Peyer's patch (tissue), 4 donors: Measurements from ENCODE around the gene PIAS3. TPM values are rescaled to one million over a fixed set of nuclear protein-coding genes. Genes with fewer than 3 reads are reported as not detected.
"Not testable (repeated sequence)": the region's sequence is repeated elsewhere in the genome, so short reads cannot be mapped to it uniquely, and the experiment has no call there.

Experiments
- DNase-seq, 3 donors: peaks; one replicate each; pipeline ENCODE4 v3.0.0-alpha.2; 2017 to 2019
- H3K27ac ChIP-seq, 4 donors: fragments of 200-600 bp; sonication (generic); one replicate each; pipeline ENCODE4 v1.5.1; 2016 to 2019
- H3K27me3 ChIP-seq, 2 donors: fragments of 200-600 bp; sonication (generic); one replicate each; pipeline ENCODE4 v1.5.1; 2019
- H3K36me3 ChIP-seq, 3 donors: fragments of 200-600 bp; sonication (generic); one replicate each; pipeline ENCODE4 v1.5.1; 2016 to 2019
- H3K4me1 ChIP-seq, 4 donors: fragments of 200-600 bp; sonication (generic); one replicate each; pipeline ENCODE4 v1.5.1; 2016 to 2019
- H3K4me3 ChIP-seq, 4 donors: fragments of 200-600 bp; sonication (generic); 1 replicate in 3 of 4; 2 replicates in 1 of 4; pipeline ENCODE4 v1.5.1; 2016 to 2019; ENCODE audit warnings: mild to moderate bottlenecking in 1 of 4
- H3K9me3 ChIP-seq, 4 donors: fragments of 200-600 bp; sonication (generic); one replicate each; pipeline ENCODE4 v1.5.1; 2016 to 2019; ENCODE audit warnings: mild to moderate bottlenecking in 1 of 4
- POLR2A ChIP-seq, 2 donors: fragments of 450-650 bp; IDR thresholded peaks; one replicate each; pipeline ENCODE4 v1.5.1; 2017; ENCODE audit warnings: antibody characterized with exemption in 2 of 2, mild to moderate bottlenecking in 2 of 2, moderate library complexity in 2 of 2
- total RNA-seq, 4 donors: library from RNA; depleted of rRNA; stranded (reverse); fragments of >200 nt; gene quantifications; one replicate each; pipeline ENCODE4 v1.1.0, GENCODE V29; 2016
- TF ChIP-seq, protein P1 (sequence below), 6 experiments: fragments of 450-650 bp in 4 of 6; fragments of 200-600 bp in 2 of 6; sonication (generic) in 1 of 6; IDR thresholded peaks; one replicate each; pipeline ENCODE4 v1.5.1; 2017 to 2019; ENCODE audit warnings: antibody characterized with exemption in 6 of 6, mild to moderate bottlenecking in 3 of 6, moderate library complexity in 1 of 6

PIAS3 gene
- total RNA-seq, 4 donors from 2014 or later, result 8.9 to 35.5 (median 17.2) TPM

DNA sequence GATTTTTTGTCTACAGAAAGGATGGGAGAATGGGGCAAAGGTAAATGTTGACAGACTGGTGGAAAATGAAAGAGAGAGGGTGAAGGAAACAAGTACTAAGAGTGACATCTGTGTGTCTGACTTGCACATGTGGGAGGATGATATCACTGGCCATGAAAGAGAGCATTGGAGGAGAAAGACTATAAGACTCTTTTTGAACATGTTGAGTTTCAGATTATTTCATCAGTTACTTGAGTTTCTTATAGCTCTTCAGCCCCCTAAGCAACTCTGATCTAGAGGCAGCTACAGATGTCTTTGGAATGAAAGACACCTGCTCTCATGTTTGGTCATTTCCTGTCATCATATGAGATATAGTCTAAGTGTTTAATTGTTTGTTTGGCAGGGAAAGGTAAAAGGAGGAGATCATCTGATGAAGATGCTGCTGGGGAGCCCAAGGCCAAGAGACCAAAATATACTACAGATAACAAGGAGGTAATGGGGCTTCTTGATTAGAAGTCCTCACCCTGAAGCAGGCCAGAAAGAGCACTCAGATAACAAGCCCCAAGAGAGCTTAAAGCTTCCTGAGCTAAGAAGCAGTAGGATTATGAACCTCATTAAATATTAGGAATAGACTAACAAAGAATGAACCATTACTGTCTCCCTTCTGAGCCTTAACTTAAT lies 30.4 kb downstream of the PIAS3 start:
- Histone ChIP-seq H3K4me1 (peaks cover 0 to 11% (median 0%) of the 10 kb centered on the region in 4 donors), H3K27ac (no peak overlapping the region), H3K36me3 (peaks cover 0 to 73% (median 3%) of the 10 kb centered on the region in 3 donors), H3K27me3 (no peaks in the 10 kb centered on the region), H3K9me3 (no peaks in the 10 kb centered on the region), H3K4me3 (no peak overlapping the region)
- TF ChIP-seq, protein P1, sequence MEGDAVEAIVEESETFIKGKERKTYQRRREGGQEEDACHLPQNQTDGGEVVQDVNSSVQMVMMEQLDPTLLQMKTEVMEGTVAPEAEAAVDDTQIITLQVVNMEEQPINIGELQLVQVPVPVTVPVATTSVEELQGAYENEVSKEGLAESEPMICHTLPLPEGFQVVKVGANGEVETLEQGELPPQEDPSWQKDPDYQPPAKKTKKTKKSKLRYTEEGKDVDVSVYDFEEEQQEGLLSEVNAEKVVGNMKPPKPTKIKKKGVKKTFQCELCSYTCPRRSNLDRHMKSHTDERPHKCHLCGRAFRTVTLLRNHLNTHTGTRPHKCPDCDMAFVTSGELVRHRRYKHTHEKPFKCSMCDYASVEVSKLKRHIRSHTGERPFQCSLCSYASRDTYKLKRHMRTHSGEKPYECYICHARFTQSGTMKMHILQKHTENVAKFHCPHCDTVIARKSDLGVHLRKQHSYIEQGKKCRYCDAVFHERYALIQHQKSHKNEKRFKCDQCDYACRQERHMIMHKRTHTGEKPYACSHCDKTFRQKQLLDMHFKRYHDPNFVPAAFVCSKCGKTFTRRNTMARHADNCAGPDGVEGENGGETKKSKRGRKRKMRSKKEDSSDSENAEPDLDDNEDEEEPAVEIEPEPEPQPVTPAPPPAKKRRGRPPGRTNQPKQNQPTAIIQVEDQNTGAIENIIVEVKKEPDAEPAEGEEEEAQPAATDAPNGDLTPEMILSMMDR (IDR thresholded peaks at IDR 0.05), result no peak
- no peak for TF ChIP-seq POLR2A (IDR thresholded peaks at IDR 0.05)
- no peak for DNase-seq

DNA sequence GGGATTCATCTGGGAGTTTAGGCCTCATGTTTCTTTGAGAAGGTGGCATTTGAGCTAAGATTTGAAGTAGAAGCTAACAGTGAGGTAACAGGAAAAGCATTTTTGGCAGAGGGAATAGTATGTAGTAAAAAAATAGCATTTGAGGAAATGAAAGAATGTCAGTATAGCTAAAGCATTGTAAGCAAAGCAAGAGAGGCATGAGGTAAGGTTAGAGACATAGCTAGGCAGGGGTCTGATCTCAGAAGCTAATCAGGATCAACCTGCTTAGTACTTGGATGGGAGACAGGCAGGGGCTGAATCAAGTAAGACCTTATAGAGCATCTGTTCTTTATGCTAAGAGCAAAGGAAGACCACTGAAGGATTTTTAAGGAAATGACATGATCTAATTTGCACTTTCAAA lies 30.9 kb downstream of the PIAS3 start:
- no peaks in the 10 kb centered on the region for H3K9me3 ChIP-seq
- TF ChIP-seq, protein P1 (IDR thresholded peaks at IDR 0.05), result no peak
- no peak for TF ChIP-seq POLR2A (IDR thresholded peaks at IDR 0.05)
- no peaks in the 10 kb centered on the region for H3K27me3 ChIP-seq
- no peak overlapping the region for H3K4me3 ChIP-seq
- peaks cover 0 to 11% (median 0%) of the 10 kb centered on the region in 4 donors for H3K4me1 ChIP-seq
- no peak for DNase-seq
- H3K27ac ChIP-seq, result no peak overlapping the region
- peaks cover 0 to 68% (median 3%) of the 10 kb centered on the region in 3 donors for H3K36me3 ChIP-seq

DNA sequence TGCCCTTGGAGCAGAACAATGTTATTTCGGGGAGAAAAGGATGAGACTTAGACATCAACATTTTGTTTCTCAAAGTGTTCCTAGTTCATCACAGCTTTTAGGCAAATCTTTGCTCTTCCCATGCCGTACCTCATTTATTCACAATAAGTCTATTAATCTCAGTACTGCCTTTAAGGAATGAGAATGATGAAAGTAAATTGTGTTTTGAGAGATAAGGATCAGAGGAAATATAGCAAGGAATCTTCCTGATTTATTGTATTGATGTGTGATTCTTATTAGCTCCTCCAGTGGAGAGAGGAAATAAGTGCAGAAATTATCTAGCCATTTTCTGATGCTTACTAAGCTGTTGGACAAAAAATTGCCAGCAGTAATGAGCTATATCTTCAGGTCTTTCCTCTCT lies 32.9 kb downstream of the PIAS3 start:
- peaks cover 0 to 49% (median 3%) of the 10 kb centered on the region in 3 donors for H3K36me3 ChIP-seq

DNA sequence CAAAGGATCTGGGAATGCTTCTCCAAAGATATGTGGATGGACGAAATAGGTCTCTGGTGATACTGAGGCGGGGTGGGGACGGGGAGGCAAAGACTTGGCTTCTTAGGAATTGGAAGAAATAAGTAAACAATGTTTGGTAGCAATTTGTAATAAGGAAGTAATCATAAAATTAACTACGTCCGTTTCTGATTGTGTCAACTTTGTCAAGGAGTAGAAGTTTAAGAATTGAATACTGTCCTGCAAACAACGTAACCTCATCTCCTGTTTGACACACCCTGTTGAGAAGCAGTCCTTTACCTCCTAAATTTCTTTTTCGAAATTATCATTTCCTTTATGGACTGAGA lies 34.4 kb downstream of the PIAS3 start:
- H3K4me1 ChIP-seq, result peaks cover 0 to 11% (median 0%) of the 10 kb centered on the region in 4 donors
- peaks cover 0 to 34% (median 3%) of the 10 kb centered on the region in 3 donors for H3K36me3 ChIP-seq
- H3K27me3 ChIP-seq, result no peaks in the 10 kb centered on the region
- H3K27ac ChIP-seq, result peak overlapping the region; percentile 78 to 95 (median 88)
- DNase-seq, result no peak
- no peaks in the 10 kb centered on the region for H3K9me3 ChIP-seq
- TF ChIP-seq, protein P1 (IDR thresholded peaks at IDR 0.05), result no peak
- TF ChIP-seq POLR2A (IDR thresholded peaks at IDR 0.05), result no peak
- peak overlapping the region; percentile 79 to 99 (median 83) for H3K4me3 ChIP-seq

More for the DNA sequence above, 32.9 kb downstream of the PIAS3 start:
- Histone ChIP-seq H3K9me3 (no peaks in the 10 kb centered on the region), H3K4me3 (no peak overlapping the region), H3K4me1 (peaks cover 0 to 11% (median 0%) of the 10 kb centered on the region in 4 donors), H3K27ac (no peak overlapping the region), H3K27me3 (no peaks in the 10 kb centered on the region)
- no peak for DNase-seq
- TF ChIP-seq POLR2A (IDR thresholded peaks at IDR 0.05), result no peak
- TF ChIP-seq, protein P1 (IDR thresholded peaks at IDR 0.05), result no peak

DNA sequence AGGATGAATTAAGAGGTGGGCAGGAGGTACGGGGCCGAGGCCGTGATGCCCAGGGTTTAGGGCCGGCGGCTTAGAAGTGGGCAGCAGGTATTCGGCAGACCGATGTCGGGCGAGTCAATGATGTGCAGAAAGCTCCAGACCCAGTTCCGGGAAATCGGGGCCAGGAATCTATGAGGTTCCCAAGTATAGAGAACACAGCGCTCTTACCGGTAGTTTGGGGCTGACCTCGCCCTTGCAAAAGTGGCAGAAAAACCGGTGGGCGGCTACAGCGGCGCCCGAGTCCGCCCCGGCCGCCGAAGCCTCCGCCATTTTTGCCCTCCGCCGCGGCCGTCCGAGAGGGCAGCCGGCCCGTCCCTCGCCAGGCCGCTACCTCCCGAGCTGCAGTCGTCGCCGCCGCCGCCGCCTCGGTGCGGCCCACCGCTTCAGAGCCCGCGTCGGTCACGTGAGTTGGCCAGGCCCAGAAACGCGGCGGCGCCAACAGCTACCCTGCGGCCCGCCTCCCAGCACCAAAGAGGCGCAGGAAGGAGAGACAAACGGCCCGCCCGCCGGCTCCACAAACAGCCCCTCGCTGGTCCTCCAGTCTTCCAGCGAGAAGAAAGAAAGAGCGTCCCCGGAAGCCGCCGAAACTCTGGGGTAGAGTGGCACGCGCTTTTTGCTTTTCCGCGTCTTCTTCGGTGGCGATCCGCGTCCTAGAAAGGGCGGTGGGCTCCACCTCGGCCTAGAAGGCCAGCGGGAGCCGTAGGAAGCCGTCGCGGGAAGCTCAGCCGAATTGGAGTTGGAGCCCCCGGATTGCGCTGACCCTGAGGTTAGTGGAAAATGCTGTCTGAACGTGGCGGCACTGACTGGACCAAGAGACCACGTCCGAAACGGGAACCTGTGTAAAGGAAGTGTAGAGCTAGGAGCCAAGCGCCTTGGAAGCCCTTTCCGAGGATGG lies 35.0 kb downstream of the PIAS3 start, which contains the start of the genes POLR3C and RNF115:
Gene POLR3C, plus strand, starts transcription at position 636 of the 934 bp plus-strand sequence. CDS start 1,577 bp downstream, outside the sequence.
Gene RNF115, minus strand, starts transcription at position 531 of the 934 bp plus-strand sequence. Its CDS starts 222 bp downstream, at position 309.
- TF ChIP-seq, protein P1 (IDR thresholded peaks at IDR 0.05), result no peak
- peak; percentile 73 to 74 for TF ChIP-seq POLR2A (IDR thresholded peaks at IDR 0.05)
- peak; percentile 89 to 96 (median 93) for DNase-seq
- peak within 1 kb of the TSS; percentile 79 to 99 (median 83) for H3K4me3 ChIP-seq
- H3K27me3 ChIP-seq, result no peaks in the 10 kb centered on the region
- H3K4me1 ChIP-seq, result peaks cover 0 to 11% (median 0%) of the 10 kb centered on the region in 4 donors
- H3K36me3 ChIP-seq, result peaks cover 0 to 27% (median 0%) of the 10 kb centered on the region in 3 donors
- peak within 1 kb of the TSS; percentile 78 to 95 (median 88) for H3K27ac ChIP-seq
- no peaks in the 10 kb centered on the region for H3K9me3 ChIP-seq

DNA sequence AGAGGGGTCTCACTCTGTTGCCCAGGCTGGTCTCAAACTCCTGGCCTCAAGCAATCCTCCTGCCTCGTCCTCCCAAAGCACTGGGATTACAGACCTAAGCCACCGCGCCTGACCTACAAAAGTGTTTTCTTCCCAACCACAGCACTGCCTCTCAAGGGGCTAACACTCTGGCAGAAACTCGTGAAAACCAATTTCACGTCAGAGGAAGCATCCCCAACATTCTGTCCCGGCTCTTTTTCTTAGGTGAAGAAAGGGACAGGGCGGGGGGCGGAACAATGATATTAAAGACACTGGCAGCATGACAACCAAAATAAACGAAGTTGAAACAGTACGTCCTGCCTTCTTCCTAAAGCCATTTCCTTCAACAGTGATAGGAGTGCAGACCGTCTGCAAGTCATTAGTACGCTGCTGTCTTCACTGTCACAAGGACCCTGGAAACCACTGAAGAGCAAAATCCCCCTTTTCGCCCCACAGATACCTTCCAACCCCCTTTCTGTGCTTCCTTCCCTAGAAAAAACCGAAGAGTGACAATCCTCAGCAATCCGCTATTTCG lies 36.0 kb downstream of the PIAS3 start:
- DNase-seq, H3K27ac ChIP-seq, H3K9me3 ChIP-seq, H3K27me3 ChIP-seq, H3K4me3 ChIP-seq: not testable (repeated sequence)
- Histone ChIP-seq H3K4me1 (peaks cover 0 to 11% (median 0%) of the 10 kb centered on the region in 4 donors), H3K36me3 (peaks cover 0 to 18% (median 0%) of the 10 kb centered on the region in 3 donors)

DNA sequence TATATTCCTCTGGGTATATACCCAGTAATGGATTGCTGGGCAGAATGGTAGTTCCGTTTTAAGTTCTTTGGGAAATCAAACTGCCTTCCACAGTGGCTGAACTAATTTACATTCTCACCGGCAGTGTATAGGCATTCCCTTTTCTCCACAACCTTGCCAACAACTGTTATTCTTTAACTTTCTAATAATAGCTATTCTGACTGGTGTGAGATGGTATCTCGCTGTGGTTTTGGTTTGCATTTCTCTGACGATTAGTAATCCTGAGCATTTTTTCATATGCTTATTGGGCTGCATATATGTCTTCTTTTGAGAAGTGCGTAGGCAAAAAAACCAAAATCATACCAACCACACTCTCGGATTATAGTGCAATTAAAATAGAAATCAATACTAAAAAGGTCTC lies 40.8 kb downstream of the PIAS3 start:
- H3K4me1 ChIP-seq, H3K36me3 ChIP-seq, H3K9me3 ChIP-seq, H3K27me3 ChIP-seq, DNase-seq, H3K4me3 ChIP-seq, H3K27ac ChIP-seq: not testable (repeated sequence)
